Panc1 (cell line): ENCODE data around the gene EXOC8. TPM values are rescaled to one million over a fixed set of nuclear protein-coding genes. Genes with fewer than 3 reads are reported as not detected.

Experiments used
- ATAC-seq: fragments of 200-7000 bp; cut with Tn5 transposase; 2 replicates; pipeline ENCODE4 v1.9.1; 2020; ENCODE audit warnings: mild to moderate bottlenecking, moderate library complexity
- BruUV-seq: library from RNA; stranded (reverse); fragments of 400-500 nt; replicated peaks from 2 replicates; lab custom pipeline; 2021; lab: Mats Ljungman, UMichigan
- CTCF ChIA-PET: fragments of 300-600 bp; sonication (Branson Sonifier 250); formaldehyde crosslinking; loops from one replicate; lab custom pipeline; 2022; ENCODE audit warnings: antibody characterized with exemption; lab: Charles Lee
- POLR2A ChIA-PET: fragments of 300-600 bp; sonication (Branson Sonifier 250); formaldehyde crosslinking; loops from one replicate; lab custom pipeline; 2022; ENCODE audit warnings: antibody characterized with exemption; lab: Charles Lee
- DNase-seq: peaks from one replicate; pipeline ENCODE4 v3.0.0-alpha.2; 2010; ENCODE audit warnings: low read depth, low spot score
- H3K27ac ChIP-seq: 2 replicates; pipeline ENCODE4 v1.5.1; 2011; ENCODE audit warnings: mild to moderate bottlenecking, low read length, inconsistent platforms
- H3K27me3 ChIP-seq: fragments of 200-500 bp; sonication (Bioruptor generic); 2 replicates; pipeline ENCODE4 v1.6.0; 2014; ENCODE audit warnings: low read length, inconsistent platforms; ENCODE audit not compliant: control insufficient read depth, insufficient read depth
- H3K36me3 ChIP-seq: fragments of 200-500 bp; sonication (Bioruptor generic); 2 replicates; pipeline ENCODE4 v1.5.1; 2014; ENCODE audit warnings: inconsistent platforms, mild to moderate bottlenecking, low read length, moderate library complexity; ENCODE audit not compliant: control insufficient read depth, insufficient read depth
- H3K4me1 ChIP-seq: 2 replicates; pipeline ENCODE4 v1.5.1; 2011; ENCODE audit warnings: inconsistent platforms, mild to moderate bottlenecking, low read length, moderate library complexity; ENCODE audit not compliant: control insufficient read depth, insufficient read depth
- H3K4me3 ChIP-seq, 2 experiments: 2 replicates each; pipeline ENCODE4 v1.5.1; 2011 to 2012; ENCODE audit warnings: low read depth in 2 of 2, low read length in 2 of 2, mild to moderate bottlenecking in 2 of 2, inconsistent platforms in 1 of 2, moderate library complexity in 1 of 2
- H3K9me3 ChIP-seq: fragments of 200-500 bp; sonication (Bioruptor generic); 2 replicates; pipeline ENCODE4 v1.5.1; 2014; ENCODE audit warnings: low read depth, mild to moderate bottlenecking, inconsistent platforms, low read length, moderate library complexity; ENCODE audit not compliant: control insufficient read depth, insufficient read depth
- CTCF ChIP-seq: fragments of 450-650 bp; IDR thresholded peaks from 2 replicates; pipeline ENCODE4 v1.5.1; 2017; ENCODE audit warnings: mild to moderate bottlenecking
- POLR2AphosphoS5 ChIP-seq: IDR thresholded peaks from 2 replicates; pipeline ENCODE4 v1.6.1; 2012; ENCODE audit warnings: mild to moderate bottlenecking, low read depth, low read length, moderate library complexity
- REST ChIP-seq, 2 experiments: IDR thresholded peaks; 2 replicates each; pipeline ENCODE4 v1.6.1; 2011 to 2012; ENCODE audit warnings: low read depth in 2 of 2, control low read depth in 1 of 2, low read length in 1 of 2, mild to moderate bottlenecking in 1 of 2, moderate library complexity in 1 of 2; ENCODE audit not compliant: insufficient read depth in 1 of 2
- SIN3A ChIP-seq: IDR thresholded peaks from 2 replicates; pipeline ENCODE4 v1.6.1; 2012; ENCODE audit warnings: low read depth, mild to moderate bottlenecking, low read length, moderate library complexity, borderline replicate concordance; ENCODE audit not compliant: insufficient read depth
- TCF7L2 ChIP-seq: IDR thresholded peaks from 2 replicates; pipeline ENCODE4 v1.6.1; 2011; ENCODE audit warnings: mild to moderate bottlenecking, low read depth, low read length, inconsistent platforms
- in situ Hi-C: cut with HindIII; loops from 2 replicates; pipeline ENCODE4 v1.10.0; 2016; ENCODE audit warnings: low sequenced_read_pairs, low pct_unique_long_range_greater_than_20kb
- intact Hi-C: fragments of 100-400 bp; cut with micrococcal nuclease; formaldehyde crosslinking; loops from one replicate; pipeline ENCODE4 v1.10.0; 2022; ENCODE audit not compliant: unreplicated experiment
- total RNA-seq: library from RNA; stranded (reverse); gene quantifications from one replicate; pipeline ENCODE4 v1.2.1, GENCODE V29; 2021; ENCODE audit not compliant: unreplicated experiment

Gene EXOC8
- total RNA-seq, 1 experiment from 2014 or later = 14.0 TPM

GRCh38 chr1:231322880-231323530 lies 14.6 kb downstream of the EXOC8 start:
- H3K36me3 ChIP-seq = no peaks in the 10 kb centered on the region
- intact Hi-C loops = no loop called here
- TF ChIP-seq SIN3A (no peak), POLR2AphosphoS5 (no peak), CTCF (no peak), REST (IDR thresholded peaks at IDR 0.05; ENCODE audit: insufficient read depth in 1 of 2, low read depth in 2 of 2, low read length in 1 of 2) (no peak), TCF7L2 (no peak)
- no TSS peak for BruUV-seq
- H3K9me3 ChIP-seq = no peaks in the 10 kb centered on the region
- no peaks in the 10 kb centered on the region for H3K4me1 ChIP-seq
- H3K27ac ChIP-seq = no peak overlapping the region
- ChIA-PET POLR2A (no interaction called here), CTCF (no interaction called here)
- H3K4me3 ChIP-seq = no peak overlapping the region
- DNase-seq = no peak
- no peak for ATAC-seq
- in situ Hi-C loops = no loop called here
- H3K27me3 ChIP-seq = no peaks in the 10 kb centered on the region

- ATAC-seq (no peak), DNase-seq (no peak)
- no TSS peak for BruUV-seq
- ChIA-PET POLR2A (no interaction called here), CTCF (no interaction called here)
- H3K4me1 ChIP-seq = no peaks in the 10 kb centered on the region
- no peak overlapping the region for H3K4me3 ChIP-seq
- H3K9me3 ChIP-seq = no peaks in the 10 kb centered on the region
- in situ Hi-C loops = no loop called here
- H3K27ac ChIP-seq = no peak overlapping the region
- TF ChIP-seq POLR2AphosphoS5 (no peak), CTCF (no peak), SIN3A (no peak), REST (IDR thresholded peaks at IDR 0.05; ENCODE audit: insufficient read depth in 1 of 2, low read depth in 2 of 2, low read length in 1 of 2) (no peak), TCF7L2 (no peak)
- H3K36me3 ChIP-seq = no peaks in the 10 kb centered on the region
- intact Hi-C loops = no loop called here
- no peaks in the 10 kb centered on the region for H3K27me3 ChIP-seq
Observed at GRCh38 chr1:231319080-231319479, 18.6 kb downstream of the EXOC8 start.
